Neutrophil (primary cell): ENCODE results near the gene TAS1R1.

Experiments
- H3K27ac ChIP-seq: fragments of 200-600 bp; sonication (generic); 2 replicates; pipeline ENCODE4 v1.5.1; 2016; ENCODE audit warnings: mild to moderate bottlenecking, moderate library complexity
- H3K27me3 ChIP-seq: fragments of 200-600 bp; sonication (generic); 2 replicates; pipeline ENCODE4 v1.6.0; 2016; ENCODE audit warnings: mild to moderate bottlenecking
- H3K36me3 ChIP-seq: fragments of 200-600 bp; sonication (generic); 2 replicates; pipeline ENCODE4 v1.5.1; 2017
- H3K4me1 ChIP-seq, 2 experiments: fragments of 200-600 bp in 1 of 2; sonication (generic) in 1 of 2; 1 replicate in 1 of 2; 2 replicates in 1 of 2; pipeline versions ENCODE4 v1.5.1 to v1.6.1; 2013 to 2016; ENCODE audit warnings: low read depth in 1 of 2, low read length in 1 of 2, mild to moderate bottlenecking in 1 of 2, moderate library complexity in 1 of 2; ENCODE audit not compliant: control insufficient read depth in 1 of 2, insufficient read depth in 1 of 2
- H3K4me3 ChIP-seq, 2 experiments: fragments of 200-600 bp in 1 of 2; sonication (generic) in 1 of 2; 1 replicate in 1 of 2; 2 replicates in 1 of 2; pipeline ENCODE4 v1.5.1; 2013 to 2016; ENCODE audit warnings: low read depth in 1 of 2, low read length in 1 of 2, mild to moderate bottlenecking in 1 of 2, moderate library complexity in 1 of 2
- H3K9me3 ChIP-seq: fragments of 200-600 bp; sonication (generic); 2 replicates; pipeline ENCODE4 v1.5.1; 2016
- TF ChIP-seq, protein P1 (sequence below): fragments of 200-600 bp; sonication (generic); IDR thresholded peaks from 2 replicates; pipeline ENCODE4 v1.5.1; 2016; ENCODE audit warnings: antibody characterized with exemption

TAS1R1 gene

GRCh38 chr1:6534248-6534822, 20.8 kb upstream of the TAS1R1 start:
- H3K27ac ChIP-seq = no peak overlapping the region
- H3K36me3 ChIP-seq = peaks cover 30% of the 10 kb centered on the region
- TF ChIP-seq, protein P1, sequence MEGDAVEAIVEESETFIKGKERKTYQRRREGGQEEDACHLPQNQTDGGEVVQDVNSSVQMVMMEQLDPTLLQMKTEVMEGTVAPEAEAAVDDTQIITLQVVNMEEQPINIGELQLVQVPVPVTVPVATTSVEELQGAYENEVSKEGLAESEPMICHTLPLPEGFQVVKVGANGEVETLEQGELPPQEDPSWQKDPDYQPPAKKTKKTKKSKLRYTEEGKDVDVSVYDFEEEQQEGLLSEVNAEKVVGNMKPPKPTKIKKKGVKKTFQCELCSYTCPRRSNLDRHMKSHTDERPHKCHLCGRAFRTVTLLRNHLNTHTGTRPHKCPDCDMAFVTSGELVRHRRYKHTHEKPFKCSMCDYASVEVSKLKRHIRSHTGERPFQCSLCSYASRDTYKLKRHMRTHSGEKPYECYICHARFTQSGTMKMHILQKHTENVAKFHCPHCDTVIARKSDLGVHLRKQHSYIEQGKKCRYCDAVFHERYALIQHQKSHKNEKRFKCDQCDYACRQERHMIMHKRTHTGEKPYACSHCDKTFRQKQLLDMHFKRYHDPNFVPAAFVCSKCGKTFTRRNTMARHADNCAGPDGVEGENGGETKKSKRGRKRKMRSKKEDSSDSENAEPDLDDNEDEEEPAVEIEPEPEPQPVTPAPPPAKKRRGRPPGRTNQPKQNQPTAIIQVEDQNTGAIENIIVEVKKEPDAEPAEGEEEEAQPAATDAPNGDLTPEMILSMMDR = no peak

GRCh38 chr1:6535214-6535613, 19.9 kb upstream of the TAS1R1 start:
- Histone ChIP-seq H3K27ac (no peak overlapping the region), H3K36me3 (peaks cover 30% of the 10 kb centered on the region), H3K27me3 (no peaks in the 10 kb centered on the region), H3K4me1 (no peaks in the 10 kb centered on the region), H3K9me3 (no peaks in the 10 kb centered on the region), H3K4me3 (no peak overlapping the region)
- TF ChIP-seq, protein P1 = no peak

More at GRCh38 chr1:6534248-6534822, 20.8 kb upstream of the TAS1R1 start:
- no peaks in the 10 kb centered on the region for H3K27me3 ChIP-seq
- no peaks in the 10 kb centered on the region for H3K4me1 ChIP-seq
- H3K4me3 ChIP-seq = no peak overlapping the region
- H3K9me3 ChIP-seq = no peaks in the 10 kb centered on the region

- H3K27ac ChIP-seq = no peak overlapping the region
- H3K27me3 ChIP-seq = no peaks in the 10 kb centered on the region
- no peak overlapping the region for H3K4me3 ChIP-seq
- TF ChIP-seq, protein P1 = no peak
- no peaks in the 10 kb centered on the region for H3K9me3 ChIP-seq
- H3K36me3 ChIP-seq = peaks cover 26% of the 10 kb centered on the region
- no peaks in the 10 kb centered on the region for H3K4me1 ChIP-seq
Observed at GRCh38 chr1:6536291-6536690, 18.8 kb upstream of the TAS1R1 start.

GRCh38 chr1:6538956-6539355, 16.2 kb upstream of the TAS1R1 start:
- H3K9me3 ChIP-seq = no peaks in the 10 kb centered on the region
- H3K4me1 ChIP-seq = no peaks in the 10 kb centered on the region
- no peaks in the 10 kb centered on the region for H3K27me3 ChIP-seq
- no peak overlapping the region for H3K4me3 ChIP-seq
- peaks cover 15% of the 10 kb centered on the region for H3K36me3 ChIP-seq
- TF ChIP-seq, protein P1 = no peak
- no peak overlapping the region for H3K27ac ChIP-seq

DNA sequence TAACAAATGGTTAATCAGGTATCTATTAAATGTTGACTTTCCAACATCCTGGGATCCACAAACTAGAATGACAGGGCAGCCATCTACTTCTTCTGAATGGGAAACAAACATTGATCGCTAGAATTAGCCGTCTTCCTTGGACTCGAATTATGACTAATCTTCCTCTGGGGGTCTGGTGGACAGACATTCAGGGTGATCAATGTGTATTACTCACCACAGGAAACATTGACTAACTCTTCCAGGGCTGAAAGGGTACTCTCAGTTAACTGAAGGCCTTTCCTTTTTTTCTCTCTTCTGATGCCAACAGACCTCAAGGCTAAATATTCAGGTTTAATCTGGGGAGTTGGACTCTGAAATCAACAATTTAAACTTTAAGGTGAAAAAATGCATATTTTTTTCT, 10.3 kb upstream of the TAS1R1 start:
- Histone ChIP-seq H3K27me3 (no peaks in the 10 kb centered on the region), H3K27ac (no peak overlapping the region), H3K36me3 (peaks cover 63% of the 10 kb centered on the region), H3K4me1 (no peaks in the 10 kb centered on the region), H3K9me3 (no peaks in the 10 kb centered on the region), H3K4me3 (no peak overlapping the region)
- TF ChIP-seq, protein P1 = no peak
